ENCODE measurements around the gene HSF5. TPM values are rescaled to one million over a fixed set of nuclear protein-coding genes. Genes with fewer than 3 reads are reported as not detected.

HSF5 gene
- total and polyA plus RNA-seq, 2 of the 13 experiments (the other 11 are each of a cell fraction or from before 2014, with no cell fraction given): not detected

GRCh38 chr17:58513965-58514769 is 26.0 kb upstream of the HSF5 start, which contains the start of gene MTMR4 (continued):
- peak; percentile 96 for TF ChIP-seq PRDM10 (CRISPR knock-in tag; IDR thresholded peaks at IDR 0.05; ENCODE audit: low read depth)
- TF ChIP-seq HNF4A (CRISPR knock-in tag; IDR thresholded peaks at IDR 0.05): no peak
- TF ChIP-seq ZNF768 (CRISPR knock-in tag; IDR thresholded peaks at IDR 0.05): no peak
- TF ChIP-seq TIGD3 (CRISPR knock-in tag; IDR thresholded peaks at IDR 0.05; ENCODE audit: borderline replicate concordance): no peak
- TF ChIP-seq ZNF792 (CRISPR knock-in tag; IDR thresholded peaks at IDR 0.05): no peak
- no peak for TF ChIP-seq CC2D1A (CRISPR knock-in tag; IDR thresholded peaks at IDR 0.05)
- TF ChIP-seq ZMYM4 (CRISPR knock-in tag; IDR thresholded peaks at IDR 0.05): no peak; the same call in 1 of the 2 replicates
- no peak for TF ChIP-seq RFX1 (IDR thresholded peaks at IDR 0.05)
- TF ChIP-seq TEAD3 (CRISPR knock-in tag; optimal IDR thresholded peaks at IDR 0.05; ENCODE audit: borderline replicate concordance): peak; percentile 28
- TF ChIP-seq AKAP8 (CRISPR knock-in tag; IDR thresholded peaks at IDR 0.05): no peak
- TF ChIP-seq SP140L (CRISPR knock-in tag; IDR thresholded peaks at IDR 0.05; ENCODE audit: borderline replicate concordance): no peak
- no peak for TF ChIP-seq SMAD1 (CRISPR knock-in tag; IDR thresholded peaks at IDR 0.05; ENCODE audit: borderline replicate concordance, low read depth)
- 0 out of 2 replicates have a peak, but pooled peaks have one; percentile 14 for TF ChIP-seq ATF2 (CRISPR knock-in tag; IDR thresholded peaks at IDR 0.05)
- no peak for TF ChIP-seq ZNF446 (CRISPR knock-in tag; IDR thresholded peaks at IDR 0.05)
- no peak for TF ChIP-seq NR0B2 (CRISPR knock-in tag; IDR thresholded peaks at IDR 0.05)
- no peak for TF ChIP-seq STAT6 (CRISPR knock-in tag; IDR thresholded peaks at IDR 0.05; ENCODE audit: borderline replicate concordance)
- peak; percentile 77 for TF ChIP-seq POLR2G (IDR thresholded peaks at IDR 0.05; ENCODE audit: low read depth, low read length)
- TF ChIP-seq RARA (CRISPR knock-in tag; IDR thresholded peaks at IDR 0.05): no peak

Measured in HepG2 (cell line).